AG09309 (cell line): ENCODE data around the gene AFM.

Experiments used
- DNase-seq: peaks from one replicate; pipeline ENCODE4 v3.0.0-alpha.2; 2010; ENCODE audit warnings: low read depth
- H3K4me3 ChIP-seq: 2 replicates; pipeline ENCODE4 v1.5.1; 2011; ENCODE audit warnings: mild to moderate bottlenecking, low read depth, low read length, moderate library complexity; ENCODE audit not compliant: control insufficient read depth
- CTCF ChIP-seq: IDR thresholded peaks from 2 replicates; pipeline ENCODE4 v1.5.1; 2011; ENCODE audit warnings: mild to moderate bottlenecking, low read depth, low read length, inconsistent platforms; ENCODE audit not compliant: insufficient read depth, control insufficient read depth; ENCODE audit errors: missing control alignments

The AFM gene

GRCh38 chr4:73454920-73455319, 26.6 kb upstream of the AFM start:
- H3K4me3 ChIP-seq: no peak overlapping the region
- TF ChIP-seq CTCF: no peak
- DNase-seq: no peak

GRCh38 chr4:73456177-73457022, 25.1 kb upstream of the AFM start:
- H3K4me3 ChIP-seq: no peak overlapping the region
- DNase-seq: no peak
- TF ChIP-seq CTCF: no peak

- no peak overlapping the region for H3K4me3 ChIP-seq
- no peak for DNase-seq
- no peak for TF ChIP-seq CTCF
Measured at GRCh38 chr4:73458184-73459047, 23.1 kb upstream of the AFM start.

GRCh38 chr4:73459048-73459421, 22.5 kb upstream of the AFM start:
- no peak for TF ChIP-seq CTCF
- no peak for DNase-seq
- no peak overlapping the region for H3K4me3 ChIP-seq

- H3K4me3 ChIP-seq: no peak overlapping the region
- TF ChIP-seq CTCF: no peak
- no peak for DNase-seq
Measured at GRCh38 chr4:73460913-73461522, 20.5 kb upstream of the AFM start.

- DNase-seq: no peak
- no peak for TF ChIP-seq CTCF
Measured at GRCh38 chr4:73468170-73468569, 13.4 kb upstream of the AFM start.

More at GRCh38 chr4:73468170-73468569, 13.4 kb upstream of the AFM start:
- H3K4me3 ChIP-seq: no peak overlapping the region
